ENCODE data around the gene SPTLC3.

GRCh38 chr20:12998046-12998445 lies 10.7 kb upstream of the SPTLC3 start:
- no peak for TF ChIP-seq POLR2A (IDR thresholded peaks at IDR 0.05; ENCODE audit: low read depth, low read length)
- no peak for TF ChIP-seq TAF1 (IDR thresholded peaks at IDR 0.05; ENCODE audit: low read depth, low read length)
- no peak for TF ChIP-seq PAX5 (IDR thresholded peaks at IDR 0.05; ENCODE audit: insufficient read depth, low read length, severe bottlenecking)
- no peak for TF ChIP-seq POLR2AphosphoS5 (IDR thresholded peaks at IDR 0.05; ENCODE audit: low read depth, low read length)
- TF ChIP-seq POU2F2 (IDR thresholded peaks at IDR 0.05; ENCODE audit: low read depth, low read length) = no peak
- TF ChIP-seq SPI1 (IDR thresholded peaks at IDR 0.05; ENCODE audit: low read depth, low read length) = no peak
